Measurements from ENCODE around the gene ADAMTS15.

Gene ADAMTS15

GRCh38 chr11:130519128-130519932, 70.9 kb downstream of the ADAMTS15 start:
- H3K27me3 Mint-ChIP-seq: no peaks in the 10 kb centered on the region
- no peaks in the 10 kb centered on the region for H3K36me3 Mint-ChIP-seq (ENCODE audit: low read depth)
- intact Hi-C loops (cut with micrococcal nuclease): no loop called here
- no peak overlapping the region for H3K27ac Mint-ChIP-seq
- H3K4me1 Mint-ChIP-seq (ENCODE audit: low read depth): no peaks in the 10 kb centered on the region
- H3K4me3 Mint-ChIP-seq: no peak overlapping the region
- H3K9me3 Mint-ChIP-seq: peaks cover 22% of the 10 kb centered on the region

- H3K4me1 Mint-ChIP-seq (ENCODE audit: low read depth): no peaks in the 10 kb centered on the region
- no peaks in the 10 kb centered on the region for H3K36me3 Mint-ChIP-seq (ENCODE audit: low read depth)
- no peak overlapping the region for H3K4me3 Mint-ChIP-seq
- peaks cover 22% of the 10 kb centered on the region for H3K9me3 Mint-ChIP-seq
- intact Hi-C loops (cut with micrococcal nuclease): no loop called here
- no peak overlapping the region for H3K27ac Mint-ChIP-seq
- H3K27me3 Mint-ChIP-seq: no peaks in the 10 kb centered on the region
These were observed 71.8 kb downstream of the ADAMTS15 start for GRCh38 chr11:130520271-130520671.

GRCh38 chr11:130522284-130522961, 74.0 kb downstream of the ADAMTS15 start:
- Mint-ChIP-seq H3K4me1 (ENCODE audit: low read depth) (no peaks in the 10 kb centered on the region), H3K27me3 (no peaks in the 10 kb centered on the region), H3K27ac (no peak overlapping the region), H3K9me3 (peaks cover 22% of the 10 kb centered on the region), H3K4me3 (no peak overlapping the region), H3K36me3 (ENCODE audit: low read depth) (no peaks in the 10 kb centered on the region)
- intact Hi-C loops (cut with micrococcal nuclease): no loop called here

- H3K36me3 Mint-ChIP-seq (ENCODE audit: low read depth): no peaks in the 10 kb centered on the region
- H3K27me3 Mint-ChIP-seq: no peaks in the 10 kb centered on the region
- peaks cover 22% of the 10 kb centered on the region for H3K9me3 Mint-ChIP-seq
- H3K4me1 Mint-ChIP-seq (ENCODE audit: low read depth): no peaks in the 10 kb centered on the region
- no peak overlapping the region for H3K4me3 Mint-ChIP-seq
- intact Hi-C loops (cut with micrococcal nuclease): no loop called here
- no peak overlapping the region for H3K27ac Mint-ChIP-seq
These were observed 74.7 kb downstream of the ADAMTS15 start for GRCh38 chr11:130523166-130523565.

- Mint-ChIP-seq H3K27me3 (no peaks in the 10 kb centered on the region), H3K27ac (no peak overlapping the region), H3K36me3 (ENCODE audit: low read depth) (no peaks in the 10 kb centered on the region), H3K4me3 (no peak overlapping the region), H3K9me3 (peaks cover 22% of the 10 kb centered on the region), H3K4me1 (ENCODE audit: low read depth) (no peaks in the 10 kb centered on the region)
- intact Hi-C loops (cut with micrococcal nuclease): no loop called here
These were observed 75.2 kb downstream of the ADAMTS15 start for GRCh38 chr11:130523609-130524008.

GRCh38 chr11:130524132-130524790, 75.8 kb downstream of the ADAMTS15 start:
- Mint-ChIP-seq H3K9me3 (peaks cover 22% of the 10 kb centered on the region), H3K4me3 (no peak overlapping the region), H3K36me3 (ENCODE audit: low read depth) (no peaks in the 10 kb centered on the region), H3K27me3 (no peaks in the 10 kb centered on the region), H3K4me1 (ENCODE audit: low read depth) (no peaks in the 10 kb centered on the region), H3K27ac (no peak overlapping the region)
- intact Hi-C loops (cut with micrococcal nuclease): no loop called here

GRCh38 chr11:130525307-130525706, 76.9 kb downstream of the ADAMTS15 start:
- peaks cover 12% of the 10 kb centered on the region for H3K9me3 Mint-ChIP-seq
- no peaks in the 10 kb centered on the region for H3K27me3 Mint-ChIP-seq
- intact Hi-C loops (cut with micrococcal nuclease): no loop called here
- H3K36me3 Mint-ChIP-seq (ENCODE audit: low read depth): no peaks in the 10 kb centered on the region
- H3K4me3 Mint-ChIP-seq: no peak overlapping the region
- no peak overlapping the region for H3K27ac Mint-ChIP-seq
- H3K4me1 Mint-ChIP-seq (ENCODE audit: low read depth): no peaks in the 10 kb centered on the region

Measured in dendritic cell treated with granulocyte-macrophage colony-stimulating factor and Interleukin-4, amounts not matched to agents 40 ng/mL and 50 ng/mL, for 4 days (primary cell).